ENCODE results near the gene MRPS16.

Gene MRPS16

GRCh38 chr10:73205081-73205480 is 47.4 kb downstream of the MRPS16 start:
- no peak overlapping the region for H3K4me3 ChIP-seq (ENCODE audit: low read depth, low read length)
